Endothelial cell of umbilical vein (primary cell): ENCODE data around the gene INKA2. TPM values are rescaled to one million over a fixed set of nuclear protein-coding genes. Genes with fewer than 3 reads are reported as not detected.

ENCODE experiments used
- BruUV-seq: library from RNA; stranded (reverse); fragments of 400-500 nt; replicated peaks from 2 replicates; lab custom pipeline; 2021; lab: Mats Ljungman, UMichigan
- CTCF ChIA-PET: fragments of 300-600, 350-600 bp; sonication (Branson Sonifier 250); formaldehyde crosslinking; loops from one replicate; lab custom pipeline; 2021; ENCODE audit warnings: antibody characterized with exemption, inconsistent platforms; lab: Charles Lee
- POLR2A ChIA-PET: fragments of 300-600, 350-600 bp; sonication (Branson Sonifier 250); formaldehyde crosslinking; loops from one replicate; lab custom pipeline; 2021; ENCODE audit warnings: antibody characterized with exemption, inconsistent platforms; lab: Charles Lee
- DNase-seq: peaks from one replicate; pipeline ENCODE4 v3.0.0-alpha.2; 2011; ENCODE audit warnings: low read depth, low spot score
- FAIRE-seq: peaks from 2 replicates; lab custom pipeline; 2011; peaks lifted over from hg19 to GRCh38; lab: Jason Lieb, UNC
- H2AFZ ChIP-seq: 2 replicates; pipeline ENCODE4 v1.6.0; 2012; ENCODE audit warnings: low read depth, low read length, control low read depth, inconsistent platforms
- H3K27ac ChIP-seq: 2 replicates; pipeline ENCODE4 v1.5.1; 2011; ENCODE audit warnings: low read depth, mild to moderate bottlenecking, control low read depth, low read length, moderate library complexity; ENCODE audit not compliant: insufficient read depth
- H3K27me3 ChIP-seq, 2 experiments: 2 replicates each; pipeline versions ENCODE4 v1.6.0 to v1.6.1; 2011; ENCODE audit warnings: low read length in 2 of 2, mixed read lengths in 1 of 2; ENCODE audit not compliant: control insufficient read depth in 2 of 2, insufficient read depth in 2 of 2
- H3K36me3 ChIP-seq, 2 experiments: 2 replicates in 1 of 2; 3 replicates in 1 of 2; pipeline ENCODE4 v1.5.1; 2011; ENCODE audit warnings: low read length in 2 of 2, mild to moderate bottlenecking in 1 of 2, moderate library complexity in 1 of 2; ENCODE audit not compliant: control insufficient read depth in 2 of 2, insufficient read depth in 2 of 2; ENCODE audit errors: extremely low read depth in 1 of 2
- H3K4me1 ChIP-seq: 3 replicates; pipeline ENCODE4 v1.5.1; 2011; ENCODE audit warnings: mild to moderate bottlenecking, low read length; ENCODE audit not compliant: control insufficient read depth, insufficient read depth; ENCODE audit errors: extremely low read depth
- H3K4me2 ChIP-seq: 2 replicates; pipeline ENCODE4 v1.6.1; 2011; ENCODE audit warnings: low read length, control low read depth, mixed read lengths; ENCODE audit not compliant: insufficient read depth
- H3K4me3 ChIP-seq, 3 experiments: fragments of 200-600 bp in 1 of 3; sonication (generic), shearing (Covaris generic) in 1 of 3; replicated peaks in 1 of 3; 2 replicates each; pipeline ENCODE4 v1.5.1; 2011 to 2016; ENCODE audit warnings: control low read depth in 3 of 3, low read length in 3 of 3, mild to moderate bottlenecking in 2 of 3, inconsistent platforms in 1 of 3, low read depth in 1 of 3, moderate library complexity in 1 of 3; ENCODE audit not compliant: insufficient read depth in 1 of 3
- H3K79me2 ChIP-seq: 2 replicates; pipeline ENCODE4 v1.6.0; 2012; ENCODE audit warnings: low read length, inconsistent platforms; ENCODE audit not compliant: control insufficient read depth, insufficient read depth
- H3K9ac ChIP-seq: replicated peaks from 2 replicates; pipeline ENCODE3; 2011; ENCODE audit warnings: low read length, control low read depth; ENCODE audit not compliant: insufficient read depth; ENCODE audit errors: extremely low read depth
- H3K9me1 ChIP-seq: replicated peaks from 3 replicates; pipeline ENCODE4 v1.6.0; 2011; ENCODE audit warnings: mild to moderate bottlenecking, low read length; ENCODE audit not compliant: control insufficient read depth, insufficient read depth; ENCODE audit errors: extremely low read depth
- H3K9me3 ChIP-seq: replicated peaks from 2 replicates; pipeline ENCODE4 v1.5.1; 2012; ENCODE audit warnings: low read length, inconsistent platforms; ENCODE audit not compliant: control insufficient read depth, insufficient read depth
- H4K20me1 ChIP-seq: replicated peaks from 2 replicates; pipeline ENCODE3; 2011; ENCODE audit warnings: mild to moderate bottlenecking, low read length; ENCODE audit not compliant: control insufficient read depth, insufficient read depth; ENCODE audit errors: extremely low read depth
- EZH2 ChIP-seq: IDR thresholded peaks from 2 replicates; pipeline ENCODE4 v1.6.1; 2012; ENCODE audit warnings: borderline replicate concordance, low read depth, mild to moderate bottlenecking, moderate library complexity, low read length, inconsistent platforms; ENCODE audit not compliant: severe bottlenecking
- FOS ChIP-seq: IDR thresholded peaks from 2 replicates; pipeline ENCODE4 v1.6.1; 2011; ENCODE audit warnings: mild to moderate bottlenecking, low read length, moderate library complexity, borderline replicate concordance; ENCODE audit not compliant: insufficient read depth
- GATA2 ChIP-seq: IDR thresholded peaks from 2 replicates; pipeline ENCODE4 v1.7.0; 2011; ENCODE audit warnings: low read depth, mild to moderate bottlenecking, moderate library complexity, mixed read lengths, low read length; ENCODE audit not compliant: insufficient read length, insufficient read depth
- JUN ChIP-seq: IDR thresholded peaks from 2 replicates; pipeline ENCODE4 v1.6.1; 2011; ENCODE audit warnings: borderline replicate concordance, low read depth; ENCODE audit not compliant: insufficient read length, insufficient read depth
- MYC ChIP-seq: IDR thresholded peaks from one replicate; pipeline ENCODE4 v1.6.1; 2011; ENCODE audit warnings: mild to moderate bottlenecking, low read depth, low read length
- POLR2A ChIP-seq: IDR thresholded peaks from 2 replicates; pipeline ENCODE4 v1.6.1; 2012; ENCODE audit warnings: low read depth, mild to moderate bottlenecking, control low read depth, low read length
- POLR2AphosphoS5 ChIP-seq: IDR thresholded peaks from 2 replicates; pipeline ENCODE4 v1.6.1; 2012; ENCODE audit warnings: low read depth, mild to moderate bottlenecking, control low read depth, low read length, moderate library complexity; ENCODE audit not compliant: insufficient read depth
- dilution Hi-C: fragments of 300-500 bp; cut with MboI; formaldehyde crosslinking; loops from one replicate; pipeline ENCODE4 v1.15.0; 2019; ENCODE audit warnings: low sequenced_read_pairs; ENCODE audit not compliant: extremely low pct_ligation_motif_present
- intact Hi-C: fragments of 100-400 bp; cut with micrococcal nuclease; formaldehyde crosslinking; loops from one replicate; pipeline ENCODE4 v1.10.0; 2022
- polyA plus RNA-seq, 4 experiments: library from polyadenylated mRNA; depleted of rRNA in 3 of 4; stranded (reverse) in 3 of 4; unstranded in 1 of 4; fragments of >200 nt; gene quantifications; 2 replicates each; pipeline versions ENCODE4 v1.2.1 to v1.2.3, GENCODE V29; 2011 to 2012; ENCODE audit warnings: missing spikeins in 1 of 4
- total RNA-seq: library from RNA; stranded (reverse); gene quantifications from 2 replicates; pipeline ENCODE4 v1.2.3, GENCODE V29; 2021
- TF ChIP-seq, protein P1 (sequence below), 2 donors: IDR thresholded peaks; 1 replicate in 1 of 2; 2 replicates in 1 of 2; pipeline ENCODE4 v1.5.1; 2011; ENCODE audit warnings: low read length in 2 of 2, mild to moderate bottlenecking in 2 of 2, moderate library complexity in 2 of 2, control low read depth in 1 of 2, inconsistent platforms in 1 of 2, low read depth in 1 of 2; ENCODE audit not compliant: insufficient read depth in 1 of 2; ENCODE audit errors: extremely low read depth in 1 of 2
- TF ChIP-seq, protein P2 (sequence below): IDR thresholded peaks from 2 replicates; pipeline ENCODE4 v1.6.1; 2011; ENCODE audit not compliant: insufficient read depth, insufficient read length

INKA2 gene
- total and polyA plus RNA-seq, 2 donors (not counting 3 experiments of a cell fraction or from before 2014, with no cell fraction given) = 2.4 to 7.8 TPM

DNA sequence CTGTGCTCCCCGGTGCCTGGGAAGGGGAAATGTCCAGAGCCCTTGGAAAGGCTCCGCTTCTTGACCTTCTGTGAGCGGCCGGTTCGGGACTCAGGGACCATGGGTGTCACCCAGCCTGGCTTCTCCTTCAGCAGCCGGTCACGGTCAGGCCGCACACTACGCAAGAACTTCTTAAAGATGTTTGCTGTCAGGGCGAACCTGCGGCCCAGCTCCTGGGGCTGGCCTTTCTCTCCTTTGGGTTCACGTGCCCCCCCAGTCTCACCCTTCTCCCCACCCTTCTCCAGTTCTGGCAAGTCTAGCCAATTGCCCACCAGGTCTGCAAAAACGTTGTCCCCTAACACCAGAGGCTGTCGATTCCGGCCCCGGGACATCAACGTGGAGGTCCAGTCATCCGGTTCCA, 12.1 kb downstream of the INKA2 start:
- no peak overlapping the region for H2AFZ ChIP-seq
- no peak for DNase-seq
- no peaks in the 10 kb centered on the region for H3K9me3 ChIP-seq
- dilution Hi-C loops = no loop called here
- no peaks in the 10 kb centered on the region for H3K27me3 ChIP-seq
- no peak for FAIRE-seq
- no peaks in the 10 kb centered on the region for H4K20me1 ChIP-seq
- H3K36me3 ChIP-seq = no peaks in the 10 kb centered on the region
- CTCF ChIA-PET = interaction anchor here (1.2 kb wide), 2 partner anchors 9 to 26 kb away, joined by 3 read pairs; no protein-coding TSS in a partner anchor
- no peaks in the 10 kb centered on the region for H3K4me1 ChIP-seq
- no peak for TF ChIP-seq EZH2
- TF ChIP-seq GATA2 = no peak
- TF ChIP-seq, protein P1, sequence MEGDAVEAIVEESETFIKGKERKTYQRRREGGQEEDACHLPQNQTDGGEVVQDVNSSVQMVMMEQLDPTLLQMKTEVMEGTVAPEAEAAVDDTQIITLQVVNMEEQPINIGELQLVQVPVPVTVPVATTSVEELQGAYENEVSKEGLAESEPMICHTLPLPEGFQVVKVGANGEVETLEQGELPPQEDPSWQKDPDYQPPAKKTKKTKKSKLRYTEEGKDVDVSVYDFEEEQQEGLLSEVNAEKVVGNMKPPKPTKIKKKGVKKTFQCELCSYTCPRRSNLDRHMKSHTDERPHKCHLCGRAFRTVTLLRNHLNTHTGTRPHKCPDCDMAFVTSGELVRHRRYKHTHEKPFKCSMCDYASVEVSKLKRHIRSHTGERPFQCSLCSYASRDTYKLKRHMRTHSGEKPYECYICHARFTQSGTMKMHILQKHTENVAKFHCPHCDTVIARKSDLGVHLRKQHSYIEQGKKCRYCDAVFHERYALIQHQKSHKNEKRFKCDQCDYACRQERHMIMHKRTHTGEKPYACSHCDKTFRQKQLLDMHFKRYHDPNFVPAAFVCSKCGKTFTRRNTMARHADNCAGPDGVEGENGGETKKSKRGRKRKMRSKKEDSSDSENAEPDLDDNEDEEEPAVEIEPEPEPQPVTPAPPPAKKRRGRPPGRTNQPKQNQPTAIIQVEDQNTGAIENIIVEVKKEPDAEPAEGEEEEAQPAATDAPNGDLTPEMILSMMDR (IDR thresholded peaks at IDR 0.05; ENCODE audit: extremely low read depth in 1 of 2, insufficient read depth in 1 of 2, low read depth in 1 of 2, low read length in 2 of 2) = no peak
- no peak for TF ChIP-seq JUN
- TF ChIP-seq FOS = no peak
- no peak for TF ChIP-seq MYC
- TF ChIP-seq POLR2AphosphoS5 = no peak
- no peak for TF ChIP-seq POLR2A
- TF ChIP-seq, protein P2, sequence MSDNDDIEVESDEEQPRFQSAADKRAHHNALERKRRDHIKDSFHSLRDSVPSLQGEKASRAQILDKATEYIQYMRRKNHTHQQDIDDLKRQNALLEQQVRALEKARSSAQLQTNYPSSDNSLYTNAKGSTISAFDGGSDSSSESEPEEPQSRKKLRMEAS = no peak
- H3K9ac ChIP-seq = no peak overlapping the region
- no peaks in the 10 kb centered on the region for H3K9me1 ChIP-seq
- H3K4me2 ChIP-seq = no peak overlapping the region
- no TSS peak for BruUV-seq
- POLR2A ChIA-PET = no interaction called here
- H3K4me3 ChIP-seq = no peak overlapping the region
- H3K27ac ChIP-seq = no peak overlapping the region
- intact Hi-C loops = no loop called here
- no peaks in the 10 kb centered on the region for H3K79me2 ChIP-seq
